Mesenchymal stem cell (in vitro differentiated cells and primary cell): ENCODE results near the gene DNAH11.

ENCODE experiments used
- DNase-seq: peaks from one replicate; pipeline ENCODE4 v3.0.0-alpha.2; 2013
- H2AFZ ChIP-seq: one replicate; pipeline ENCODE4 v1.6.1; 2013; ENCODE audit warnings: low read depth, mild to moderate bottlenecking, control low read depth, inconsistent platforms, low read length, moderate library complexity
- H2AK5ac ChIP-seq: 2 replicates; pipeline ENCODE4 v1.6.1; 2013; ENCODE audit warnings: low read length, moderate library complexity, mild to moderate bottlenecking, inconsistent platforms; ENCODE audit not compliant: severe bottlenecking
- H2BK120ac ChIP-seq: one replicate; pipeline ENCODE4 v1.6.1; 2013; ENCODE audit warnings: low read depth, mild to moderate bottlenecking, inconsistent platforms, low read length, moderate library complexity
- H2BK12ac ChIP-seq, 2 experiments: one replicate each; pipeline ENCODE4 v1.6.1; 2013; ENCODE audit warnings: inconsistent platforms in 2 of 2, low read length in 2 of 2, mild to moderate bottlenecking in 2 of 2, moderate library complexity in 2 of 2, control low read depth in 1 of 2
- H2BK15ac ChIP-seq: one replicate; pipeline ENCODE4 v1.6.1; 2013; ENCODE audit warnings: mild to moderate bottlenecking, low read depth, inconsistent platforms; ENCODE audit not compliant: poor library complexity, severe bottlenecking
- H2BK5ac ChIP-seq: 2 replicates; pipeline ENCODE4 v1.6.1; 2013; ENCODE audit warnings: low read depth, mild to moderate bottlenecking, low read length, control low read depth, inconsistent platforms; ENCODE audit not compliant: poor library complexity, severe bottlenecking
- H3K14ac ChIP-seq, 2 experiments: one replicate each; pipeline ENCODE4 v1.6.1; 2013; ENCODE audit warnings: inconsistent platforms in 2 of 2, low read length in 2 of 2, control low read depth in 1 of 2, mild to moderate bottlenecking in 1 of 2, moderate library complexity in 1 of 2
- H3K18ac ChIP-seq, 2 experiments: one replicate each; pipeline ENCODE4 v1.6.1; 2013; ENCODE audit warnings: inconsistent platforms in 2 of 2, low read length in 2 of 2, control low read depth in 1 of 2, low read depth in 1 of 2, mild to moderate bottlenecking in 1 of 2
- H3K23ac ChIP-seq, 2 experiments: one replicate each; pipeline ENCODE4 v1.6.1; 2013; ENCODE audit warnings: inconsistent platforms in 2 of 2, low read length in 2 of 2, mild to moderate bottlenecking in 2 of 2, moderate library complexity in 2 of 2, control low read depth in 1 of 2
- H3K27ac ChIP-seq: 2 replicates; pipeline ENCODE4 v1.5.1; 2013; ENCODE audit warnings: mild to moderate bottlenecking, moderate library complexity, low read length, control low read depth, inconsistent platforms; ENCODE audit not compliant: poor library complexity, severe bottlenecking
- H3K27me3 ChIP-seq, 2 experiments: 2 replicates each; pipeline versions ENCODE4 v1.6.1 to v1.7.0; 2013; ENCODE audit warnings: low read length in 2 of 2, mild to moderate bottlenecking in 2 of 2, moderate library complexity in 2 of 2, control low read depth in 1 of 2, inconsistent platforms in 1 of 2; ENCODE audit not compliant: control insufficient read depth in 1 of 2, insufficient read depth in 1 of 2
- H3K36me3 ChIP-seq, 2 experiments: 2 replicates each; pipeline versions ENCODE4 v1.6.1 to v1.7.0; 2013; ENCODE audit warnings: low read length in 2 of 2, control low read depth in 1 of 2, inconsistent platforms in 1 of 2, low read depth in 1 of 2, mild to moderate bottlenecking in 1 of 2; ENCODE audit not compliant: insufficient read depth in 2 of 2, control insufficient read depth in 1 of 2
- H3K4ac ChIP-seq, 2 experiments: one replicate each; pipeline ENCODE4 v1.6.1; 2013; ENCODE audit warnings: inconsistent platforms in 2 of 2, low read length in 2 of 2, mild to moderate bottlenecking in 2 of 2, moderate library complexity in 2 of 2, control low read depth in 1 of 2, low read depth in 1 of 2
- H3K4me1 ChIP-seq: 2 replicates; pipeline ENCODE4 v1.6.1; 2013; ENCODE audit warnings: low read depth, low read length, control low read depth; ENCODE audit not compliant: control insufficient read depth, insufficient read depth
- H3K4me2 ChIP-seq: 2 replicates; pipeline ENCODE4 v1.6.1; 2013; ENCODE audit warnings: low read length, mild to moderate bottlenecking, inconsistent platforms; ENCODE audit not compliant: poor library complexity, severe bottlenecking
- H3K4me3 ChIP-seq, 2 experiments: 2 replicates each; pipeline versions ENCODE4 v1.5.1 to v1.7.0; 2013; ENCODE audit warnings: low read length in 2 of 2, mild to moderate bottlenecking in 2 of 2, control low read depth in 1 of 2, low read depth in 1 of 2; ENCODE audit not compliant: insufficient read depth in 1 of 2
- H3K79me1 ChIP-seq: replicated peaks from 2 replicates; pipeline ENCODE4 v1.6.1; 2013; ENCODE audit warnings: mild to moderate bottlenecking, control low read depth, low read length, inconsistent platforms; ENCODE audit not compliant: poor library complexity, severe bottlenecking
- H3K9ac ChIP-seq: 2 replicates; pipeline ENCODE4 v1.7.0; 2013; ENCODE audit warnings: mild to moderate bottlenecking, low read length, moderate library complexity
- H3K9me3 ChIP-seq: 2 replicates; pipeline ENCODE4 v1.7.0; 2013; ENCODE audit warnings: mild to moderate bottlenecking, low read length; ENCODE audit not compliant: control insufficient read depth
- H4K8ac ChIP-seq: one replicate; pipeline ENCODE4 v1.6.1; 2013; ENCODE audit warnings: inconsistent platforms, mild to moderate bottlenecking, low read length, moderate library complexity
- H4K91ac ChIP-seq: one replicate; pipeline ENCODE4 v1.6.1; 2013; ENCODE audit warnings: mild to moderate bottlenecking, low read length, inconsistent platforms
- WGBS: methylation state at CpG from one replicate; pipeline ENCODE4 v1.1.7; 2013; ENCODE audit warnings: mixed read lengths; 5-methylcytosine and 5-hydroxymethylcytosine counted together

Gene DNAH11

GRCh38 chr7:21828841-21829240, 286.0 kb downstream of the DNAH11 start:
- H3K9me3 ChIP-seq = no peaks in the 10 kb centered on the region
- H2BK12ac ChIP-seq = no peak overlapping the region
- no peaks in the 10 kb centered on the region for H3K36me3 ChIP-seq
- WGBS = 58% methylated on average over 5 of the region's 6 CpGs
- no peak overlapping the region for H4K8ac ChIP-seq
- H2BK15ac ChIP-seq = no peak overlapping the region
- no peak for DNase-seq
- H3K4me2 ChIP-seq = peak overlapping the region; percentile 21
- no peaks in the 10 kb centered on the region for H3K4me1 ChIP-seq
- no peak overlapping the region for H2BK120ac ChIP-seq
- H3K79me1 ChIP-seq = no peaks in the 10 kb centered on the region
- H3K4ac ChIP-seq = no peak overlapping the region
- H3K18ac ChIP-seq = no peak overlapping the region
- H3K4me3 ChIP-seq = no peak overlapping the region
- no peak overlapping the region for H2AK5ac ChIP-seq
- H2BK5ac ChIP-seq = no peak overlapping the region
- H3K9ac ChIP-seq = no peak overlapping the region
- H4K91ac ChIP-seq = no peak overlapping the region
- H2AFZ ChIP-seq = no peak overlapping the region
- no peak overlapping the region for H3K27ac ChIP-seq
- H3K27me3 ChIP-seq = no peaks in the 10 kb centered on the region
- no peak overlapping the region for H3K14ac ChIP-seq
- H3K23ac ChIP-seq = no peak overlapping the region

DNA sequence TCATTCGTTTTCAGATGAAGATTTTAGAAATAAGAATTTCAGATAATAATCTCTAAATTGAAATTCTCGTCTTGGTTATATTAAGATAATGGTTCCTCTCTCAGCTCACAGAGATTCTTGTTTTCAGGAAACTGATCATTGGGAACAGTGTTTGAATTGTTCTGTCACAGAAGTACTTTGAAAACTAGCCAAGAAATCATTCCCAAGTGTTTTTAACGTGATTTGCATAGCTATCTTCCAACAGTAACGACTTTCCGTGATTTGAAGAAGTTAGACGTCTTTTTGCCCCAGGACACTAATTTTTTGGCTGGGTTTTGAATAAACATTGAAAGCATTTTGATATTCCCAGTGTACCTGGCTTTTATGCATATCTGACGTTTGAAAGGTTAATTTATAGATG, 286.9 kb downstream of the DNAH11 start:
- H3K23ac ChIP-seq = no peak overlapping the region
- no peaks in the 10 kb centered on the region for H3K9me3 ChIP-seq
- no peaks in the 10 kb centered on the region for H3K4me1 ChIP-seq
- H2BK5ac ChIP-seq = no peak overlapping the region
- H3K9ac ChIP-seq = no peak overlapping the region
- no peak overlapping the region for H3K18ac ChIP-seq
- H4K8ac ChIP-seq = no peak overlapping the region
- no peak overlapping the region for H2AFZ ChIP-seq
- no peak overlapping the region for H3K4ac ChIP-seq
- no peak for DNase-seq
- H3K4me2 ChIP-seq = no peak overlapping the region
- H3K27ac ChIP-seq = no peak overlapping the region
- no peak overlapping the region for H3K14ac ChIP-seq
- H3K79me1 ChIP-seq = no peaks in the 10 kb centered on the region
- H3K27me3 ChIP-seq = no peaks in the 10 kb centered on the region
- no peak overlapping the region for H4K91ac ChIP-seq
- H2AK5ac ChIP-seq = no peak overlapping the region
- no peak overlapping the region for H2BK12ac ChIP-seq
- no peaks in the 10 kb centered on the region for H3K36me3 ChIP-seq
- no peak overlapping the region for H2BK120ac ChIP-seq
- 90% methylated on average over 6 of the region's 7 CpGs for WGBS
- no peak overlapping the region for H3K4me3 ChIP-seq
- no peak overlapping the region for H2BK15ac ChIP-seq

DNA sequence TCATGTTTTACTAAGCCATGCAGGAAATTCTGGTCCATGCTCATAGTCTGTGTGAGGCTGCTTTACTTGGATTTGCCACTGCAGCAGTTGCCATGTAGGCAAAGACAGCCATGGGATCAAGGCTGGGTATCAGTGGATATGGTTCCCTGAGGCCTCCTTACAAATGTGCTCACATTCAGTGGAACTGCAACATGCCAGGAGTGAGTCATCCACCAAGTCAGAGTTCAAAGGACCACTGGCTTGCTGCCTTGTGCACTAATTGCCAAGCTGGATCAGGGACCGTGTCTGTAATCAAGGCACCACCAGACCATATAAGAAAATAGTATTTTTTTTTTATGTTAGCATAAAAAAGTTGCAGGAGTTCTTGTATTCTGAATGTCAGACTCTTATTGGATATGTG, 301.9 kb downstream of the DNAH11 start:
- no peak overlapping the region for H3K4ac ChIP-seq
- H3K4me2 ChIP-seq = no peak overlapping the region
- H4K8ac ChIP-seq = no peak overlapping the region
- H3K9me3 ChIP-seq = no peaks in the 10 kb centered on the region
- H3K18ac ChIP-seq = no peak overlapping the region
- no peak overlapping the region for H2AFZ ChIP-seq
- peak; percentile 10 for DNase-seq
- H3K9ac ChIP-seq = no peak overlapping the region
- no peak overlapping the region for H2BK12ac ChIP-seq
- H3K79me1 ChIP-seq = no peaks in the 10 kb centered on the region
- H2BK120ac ChIP-seq = no peak overlapping the region
- H4K91ac ChIP-seq = no peak overlapping the region
- no peak overlapping the region for H2BK15ac ChIP-seq
- WGBS = no CpG with 5 or more reads among the region's 1 CpG
- no peak overlapping the region for H3K14ac ChIP-seq
- no peak overlapping the region for H2AK5ac ChIP-seq
- H3K23ac ChIP-seq = no peak overlapping the region
- no peaks in the 10 kb centered on the region for H3K27me3 ChIP-seq
- H3K36me3 ChIP-seq = no peaks in the 10 kb centered on the region
- no peak overlapping the region for H3K4me3 ChIP-seq
- H3K27ac ChIP-seq = no peak overlapping the region
- H2BK5ac ChIP-seq = no peak overlapping the region
- H3K4me1 ChIP-seq = no peaks in the 10 kb centered on the region

DNA sequence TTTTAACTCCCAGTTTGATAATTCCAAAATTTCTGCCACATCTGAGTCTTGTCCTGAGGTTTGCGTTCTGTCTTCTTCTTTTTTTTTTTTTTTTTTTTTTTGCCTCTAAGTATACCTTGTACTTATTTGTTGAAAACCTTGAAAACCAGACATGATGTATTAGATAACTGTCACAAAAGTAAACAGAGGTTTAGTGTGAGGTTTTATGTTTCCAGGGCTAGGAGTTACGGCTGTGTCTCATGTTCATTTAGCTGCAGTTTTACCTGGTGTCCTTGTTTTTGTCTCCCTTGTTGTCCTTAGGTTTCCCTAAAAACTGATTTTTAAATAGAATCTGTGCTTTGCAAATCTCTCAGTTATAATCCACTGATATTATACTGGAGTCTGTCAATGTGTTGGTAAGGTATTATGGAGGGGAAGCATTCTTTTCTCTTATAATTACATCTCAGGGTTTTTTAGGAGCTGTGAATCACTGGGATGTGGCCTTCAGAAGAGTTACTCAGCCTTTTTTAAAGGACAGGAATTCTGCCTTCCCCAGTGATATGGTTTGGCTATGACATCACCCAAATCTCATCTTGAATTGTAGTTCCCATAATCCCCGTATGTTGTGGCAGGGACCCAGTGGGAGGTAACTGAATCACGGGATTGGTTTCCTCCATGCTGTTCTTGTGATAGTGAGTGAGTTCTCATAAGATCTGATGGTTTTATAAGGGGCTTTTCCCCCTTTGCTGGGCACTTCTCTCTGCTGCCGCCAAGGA, 307.9 kb downstream of the DNAH11 start:
- no peak overlapping the region for H3K4me3 ChIP-seq

More for the DNA sequence above, 307.9 kb downstream of the DNAH11 start:
- Histone ChIP-seq H3K14ac (no peak overlapping the region), H3K27ac (no peak overlapping the region), H2AFZ (no peak overlapping the region), H3K4me2 (no peak overlapping the region), H2AK5ac (no peak overlapping the region), H4K8ac (no peak overlapping the region), H3K9me3 (no peaks in the 10 kb centered on the region), H2BK5ac (no peak overlapping the region), H3K36me3 (no peaks in the 10 kb centered on the region), H3K9ac (no peak overlapping the region), H3K23ac (no peak overlapping the region), H3K4me1 (no peaks in the 10 kb centered on the region), H3K27me3 (no peaks in the 10 kb centered on the region), H4K91ac (no peak overlapping the region), H2BK120ac (no peak overlapping the region), H2BK15ac (no peak overlapping the region), H3K18ac (no peak overlapping the region), H3K4ac (no peak overlapping the region), H2BK12ac (no peak overlapping the region), H3K79me1 (no peaks in the 10 kb centered on the region)
- no peak for DNase-seq
- WGBS = 77% methylated on average over 4 of the region's 5 CpGs
